MG63 (cell line): ENCODE results near the gene AZGP1. TPM values are rescaled to one million over a fixed set of nuclear protein-coding genes. Genes with fewer than 3 reads are reported as not detected.
"Not testable (repeated sequence)": the region's sequence is repeated elsewhere in the genome, so short reads cannot be mapped to it uniquely, and the experiment has no call there.

Source experiments
- DNase-seq: peaks from one replicate; pipeline ENCODE4 v3.0.0-alpha.2; 2020
- H3K27me3 ChIP-seq: fragments of 250-450 bp; sonication (Bioruptor Pico); 2 replicates; pipeline ENCODE4 v1.5.1; 2020; ENCODE audit warnings: mild to moderate bottlenecking, moderate library complexity
- H3K36me3 ChIP-seq: fragments of 250-450 bp; sonication (Bioruptor Pico); 2 replicates; pipeline ENCODE4 v1.5.1; 2020; ENCODE audit warnings: mild to moderate bottlenecking, moderate library complexity
- H3K4me3 ChIP-seq: fragments of 250-450 bp; sonication (Bioruptor Pico); 2 replicates; pipeline ENCODE4 v1.5.1; 2020; ENCODE audit warnings: mild to moderate bottlenecking, moderate library complexity
- H3K9me3 ChIP-seq: fragments of 250-450 bp; sonication (Bioruptor Pico); 2 replicates; pipeline ENCODE4 v1.5.1; 2020; ENCODE audit warnings: mild to moderate bottlenecking, moderate library complexity
- total RNA-seq: library from RNA; depleted of rRNA; stranded (reverse); fragments of >200 nt; shearing (Covaris generic); gene quantifications from 2 replicates; pipeline ENCODE4 v1.2.3, GENCODE V29; 2014; ENCODE audit warnings: low replicate concordance; rRNA removed

AZGP1 gene
- not detected in 2 replicates for total RNA-seq

GRCh38 chr7:99975782-99976521, at the start of gene AZGP1:
Gene AZGP1, minus strand, starts transcription at chr7:99976031. Its CDS starts 11 bp downstream, at chr7:99976020.
- Histone ChIP-seq H3K9me3 (no peaks in the 10 kb centered on the region), H3K27me3 (no peaks in the 10 kb centered on the region; the same call in 1 of the 2 replicates), H3K36me3 (no peaks in the 10 kb centered on the region), H3K4me3 (no peak within 1 kb of the TSS)
- peak; percentile 37 for DNase-seq

- no peak overlapping the region for H3K4me3 ChIP-seq
- H3K9me3 ChIP-seq: no peaks in the 10 kb centered on the region
- H3K36me3 ChIP-seq: peaks cover 14% of the 10 kb centered on the region
- DNase-seq: no peak
- no peaks in the 10 kb centered on the region for H3K27me3 ChIP-seq
These were observed 48.3 kb upstream of the AZGP1 start for GRCh38 chr7:100024020-100024619.

GRCh38 chr7:100023526-100023925, 47.7 kb upstream of the AZGP1 start:
- Histone ChIP-seq H3K27me3 (no peaks in the 10 kb centered on the region), H3K4me3 (no peak overlapping the region), H3K9me3 (no peaks in the 10 kb centered on the region), H3K36me3 (peaks cover 14% of the 10 kb centered on the region)
- DNase-seq: no peak

- Histone ChIP-seq H3K9me3 (no peaks in the 10 kb centered on the region), H3K36me3 (peaks cover 14% of the 10 kb centered on the region), H3K4me3 (no peak overlapping the region), H3K27me3 (no peaks in the 10 kb centered on the region)
- no peak for DNase-seq
These were observed 46.8 kb upstream of the AZGP1 start for GRCh38 chr7:100022621-100023020.

- no peak for DNase-seq
- Histone ChIP-seq H3K27me3 (no peaks in the 10 kb centered on the region), H3K4me3 (no peak overlapping the region), H3K9me3 (no peaks in the 10 kb centered on the region), H3K36me3 (peaks cover 14% of the 10 kb centered on the region)
These were observed 45.5 kb upstream of the AZGP1 start for GRCh38 chr7:100021297-100021696.

- Histone ChIP-seq H3K36me3 (peaks cover 14% of the 10 kb centered on the region), H3K9me3 (no peaks in the 10 kb centered on the region), H3K4me3 (no peak overlapping the region), H3K27me3 (no peaks in the 10 kb centered on the region)
- no peak for DNase-seq
These were observed 44.1 kb upstream of the AZGP1 start for GRCh38 chr7:100019908-100020307.

GRCh38 chr7:100017875-100018274, 42.0 kb upstream of the AZGP1 start:
- H3K9me3 ChIP-seq: no peaks in the 10 kb centered on the region
- no peaks in the 10 kb centered on the region for H3K27me3 ChIP-seq
- no peaks in the 10 kb centered on the region for H3K36me3 ChIP-seq
- DNase-seq: no peak
- no peak overlapping the region for H3K4me3 ChIP-seq

- H3K4me3 ChIP-seq: no peak overlapping the region; the same call in 1 of the 2 replicates
- H3K36me3 ChIP-seq: no peaks in the 10 kb centered on the region
- no peaks in the 10 kb centered on the region for H3K27me3 ChIP-seq
- no peaks in the 10 kb centered on the region for H3K9me3 ChIP-seq
- DNase-seq: no peak
These were observed 41.5 kb upstream of the AZGP1 start for GRCh38 chr7:100017300-100017699.

- DNase-seq: no peak
- Histone ChIP-seq H3K9me3 (no peaks in the 10 kb centered on the region), H3K4me3 (peak overlapping the region; percentile 80), H3K36me3 (no peaks in the 10 kb centered on the region), H3K27me3 (no peaks in the 10 kb centered on the region)
These were observed 40.5 kb upstream of the AZGP1 start for GRCh38 chr7:100016215-100016901.

GRCh38 chr7:100015232-100016214, 39.7 kb upstream of the AZGP1 start, which contains the start of gene ZKSCAN1:
Gene ZKSCAN1, plus strand, starts transcription at chr7:100015596. Its CDS starts 7,911 bp downstream, at chr7:100023507.
- DNase-seq: peak; percentile 84
- Histone ChIP-seq H3K9me3 (no peaks in the 10 kb centered on the region), H3K36me3 (no peaks in the 10 kb centered on the region), H3K27me3 (no peaks in the 10 kb centered on the region), H3K4me3 (peak within 1 kb of the TSS; percentile 80)

GRCh38 chr7:100013328-100013676, 37.5 kb upstream of the AZGP1 start:
- Histone ChIP-seq H3K9me3 (no peaks in the 10 kb centered on the region), H3K4me3 (no peak overlapping the region), H3K27me3 (no peaks in the 10 kb centered on the region), H3K36me3 (no peaks in the 10 kb centered on the region)
- no peak for DNase-seq

GRCh38 chr7:100012385-100013327, 36.8 kb upstream of the AZGP1 start:
- not testable (repeated sequence) for H3K27me3 ChIP-seq, H3K36me3 ChIP-seq, H3K4me3 ChIP-seq, H3K9me3 ChIP-seq, DNase-seq

- DNase-seq: no peak
- H3K4me3 ChIP-seq: no peak overlapping the region
- H3K36me3 ChIP-seq: no peaks in the 10 kb centered on the region
- H3K9me3 ChIP-seq: no peaks in the 10 kb centered on the region
- no peaks in the 10 kb centered on the region for H3K27me3 ChIP-seq
These were observed 35.7 kb upstream of the AZGP1 start for GRCh38 chr7:100011516-100011915.

GRCh38 chr7:100010901-100011300, 35.1 kb upstream of the AZGP1 start:
- Histone ChIP-seq H3K27me3 (no peaks in the 10 kb centered on the region), H3K4me3 (no peak overlapping the region), H3K9me3 (no peaks in the 10 kb centered on the region), H3K36me3 (no peaks in the 10 kb centered on the region)
- no peak for DNase-seq

GRCh38 chr7:100009952-100010351, 34.1 kb upstream of the AZGP1 start:
- H3K27me3 ChIP-seq, H3K36me3 ChIP-seq, DNase-seq, H3K4me3 ChIP-seq, H3K9me3 ChIP-seq: not testable (repeated sequence)
